CD1c-positive myeloid dendritic cell (primary cell): ENCODE results near the gene HIVEP3.

Experiments
- DNase-seq: peaks from one replicate; pipeline ENCODE4 v3.0.0-alpha.2; 2016; ENCODE audit errors: extremely low spot score

The HIVEP3 gene

GRCh38 chr1:41666981-41667631 lies 251.6 kb downstream of the HIVEP3 start:
- peak; percentile 38 for DNase-seq

DNA sequence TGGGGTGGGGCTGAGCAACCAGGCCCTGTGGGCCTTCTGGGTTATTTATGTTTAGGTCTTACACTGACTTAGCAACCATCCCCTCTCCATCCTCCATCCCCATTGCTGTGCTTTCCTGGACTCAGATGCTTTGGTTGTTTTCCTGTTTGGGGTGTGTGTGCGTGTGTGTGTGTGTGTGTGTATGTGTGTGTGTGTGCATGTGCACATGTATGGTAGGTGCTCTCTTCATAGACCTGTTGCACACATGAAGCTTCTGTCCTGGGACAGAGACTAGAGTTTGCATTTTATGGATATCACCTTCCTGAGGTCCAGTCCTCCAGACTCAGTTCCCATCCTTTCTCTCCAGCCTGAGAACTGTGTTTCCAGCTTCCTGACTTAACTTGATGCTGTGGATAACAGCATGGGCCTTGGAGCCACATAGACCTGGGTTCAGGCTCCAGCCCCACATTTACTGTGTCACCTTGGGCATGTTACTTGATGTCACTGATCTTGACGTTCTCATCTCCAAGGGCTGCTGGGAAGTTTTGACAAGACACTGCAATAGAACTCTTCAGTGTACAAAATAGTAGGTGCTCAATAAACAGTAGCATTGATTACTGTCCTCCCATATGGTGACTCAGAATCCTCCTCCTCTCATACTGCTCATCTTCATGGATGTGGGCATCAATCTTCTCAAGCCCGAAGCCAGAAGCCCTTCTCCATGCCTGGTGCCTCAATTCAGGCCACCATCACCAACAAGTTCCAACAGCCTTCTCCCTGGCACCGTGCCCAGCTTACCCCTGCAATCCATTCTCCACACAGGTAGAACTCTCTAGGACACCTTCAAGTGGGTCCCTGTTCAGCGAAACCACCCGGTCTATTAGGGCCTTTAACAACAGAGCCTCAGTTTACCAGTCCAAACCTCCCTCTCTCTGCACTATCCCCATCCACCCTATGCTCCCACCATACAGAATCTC lies 252.5 kb downstream of the HIVEP3 start:
- DNase-seq = no peak

DNA sequence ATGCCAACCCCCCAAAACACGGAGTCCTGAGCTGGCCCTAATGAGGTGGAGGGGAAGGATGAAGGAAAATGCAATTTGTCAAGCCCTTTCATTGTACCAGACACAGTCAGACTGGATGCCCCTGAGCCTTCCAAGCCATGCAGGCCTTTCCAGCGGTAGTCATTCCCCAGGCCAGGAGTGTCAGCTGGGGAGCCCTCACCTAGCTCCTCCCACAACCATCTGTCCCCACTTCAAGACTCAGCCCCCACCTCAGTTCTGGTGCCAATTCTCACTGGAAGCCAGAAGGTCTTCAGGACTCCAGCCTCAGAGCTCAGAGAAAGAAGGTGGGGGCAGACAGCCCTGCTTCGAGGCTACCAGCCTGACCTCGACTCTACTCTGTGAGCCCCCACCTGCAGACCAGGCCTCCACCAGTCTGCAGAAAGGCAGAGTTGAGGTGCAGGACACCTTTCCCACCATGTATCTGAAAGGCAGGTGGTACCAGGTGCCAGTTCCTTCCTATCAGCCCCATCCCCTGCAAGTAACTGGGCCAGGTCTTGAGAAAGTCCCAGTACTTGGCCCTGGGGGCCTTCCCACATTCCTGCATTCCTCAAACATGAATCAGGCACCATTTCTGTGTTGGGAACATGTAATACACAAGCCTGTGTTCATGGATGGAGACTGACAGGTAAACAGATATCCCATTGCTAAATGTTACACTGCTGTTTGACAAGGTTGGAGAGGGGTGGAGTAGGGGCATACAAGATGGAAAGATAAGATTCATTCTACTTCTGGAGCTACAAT lies 253.7 kb downstream of the HIVEP3 start:
- DNase-seq = no peak

DNA sequence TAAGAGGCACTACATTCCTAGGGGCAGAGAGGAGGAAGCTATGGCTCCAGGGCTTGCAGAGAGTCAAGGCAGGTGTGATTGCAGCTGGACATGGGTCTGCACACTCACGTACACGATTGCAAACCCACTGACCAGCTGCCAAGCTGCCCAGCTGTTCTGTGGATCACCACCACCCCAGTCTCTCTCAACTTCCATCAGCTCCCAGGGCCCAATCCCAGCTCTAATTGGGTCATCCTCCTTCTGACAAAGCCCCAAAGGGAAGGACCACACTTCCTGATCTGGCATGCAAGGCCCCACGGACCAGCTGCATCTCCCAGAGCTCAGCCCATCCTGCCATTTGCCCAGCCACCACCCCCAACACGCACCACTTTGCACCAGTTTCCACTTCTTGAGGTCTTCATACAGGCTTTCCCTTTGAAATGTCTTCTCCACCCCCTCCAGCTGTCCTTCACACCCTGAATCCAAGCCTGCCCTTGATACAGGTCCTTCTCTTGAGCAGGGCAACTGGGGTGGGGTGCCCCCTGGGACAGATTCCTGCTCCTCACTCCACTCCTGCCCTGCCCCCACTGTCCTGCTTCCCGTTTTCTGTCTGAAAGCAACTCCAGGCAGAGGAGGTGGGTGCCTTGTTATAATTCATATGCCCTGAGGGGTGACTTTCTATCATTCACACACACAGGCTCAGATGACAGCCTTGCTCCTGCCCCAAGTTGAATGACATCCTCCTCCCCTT lies 254.9 kb downstream of the HIVEP3 start:
- no peak for DNase-seq

DNA sequence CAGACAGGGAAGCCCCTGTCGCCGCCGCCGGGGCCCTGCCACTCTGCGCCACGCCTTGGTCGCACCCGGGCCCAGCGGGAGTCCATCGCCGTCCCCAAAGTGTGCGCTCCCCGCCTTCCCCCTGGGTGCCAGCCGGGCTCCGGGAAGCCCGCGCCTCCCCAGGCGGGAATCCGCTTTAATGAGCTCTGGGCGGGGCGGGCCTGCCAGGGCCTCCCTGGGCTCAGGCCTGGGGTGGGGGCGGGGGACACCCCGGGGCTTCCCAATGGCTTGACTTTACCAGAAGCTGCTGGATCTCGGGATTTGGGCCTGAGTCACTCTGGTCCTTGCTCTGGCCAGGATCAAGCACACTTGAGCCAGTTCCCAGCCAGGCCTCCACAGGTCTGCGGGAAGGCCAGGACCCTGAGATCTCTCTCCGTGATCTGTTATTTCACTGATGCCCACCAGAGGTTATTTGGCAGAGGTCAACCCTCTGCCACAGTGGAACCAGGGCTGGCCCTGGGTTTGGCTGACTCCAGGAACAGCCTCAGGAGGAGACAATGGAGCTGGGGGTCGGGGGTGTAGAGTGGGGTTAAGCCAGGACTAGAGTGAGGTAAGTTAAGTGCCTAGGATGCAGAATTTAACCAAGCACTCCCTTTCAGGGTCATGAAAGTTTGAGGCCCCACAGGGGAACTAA lies 255.8 kb downstream of the HIVEP3 start:
- DNase-seq = peak; percentile 59

GRCh38 chr1:41662061-41662764 lies 256.5 kb downstream of the HIVEP3 start:
- peak; percentile 91 for DNase-seq

DNA sequence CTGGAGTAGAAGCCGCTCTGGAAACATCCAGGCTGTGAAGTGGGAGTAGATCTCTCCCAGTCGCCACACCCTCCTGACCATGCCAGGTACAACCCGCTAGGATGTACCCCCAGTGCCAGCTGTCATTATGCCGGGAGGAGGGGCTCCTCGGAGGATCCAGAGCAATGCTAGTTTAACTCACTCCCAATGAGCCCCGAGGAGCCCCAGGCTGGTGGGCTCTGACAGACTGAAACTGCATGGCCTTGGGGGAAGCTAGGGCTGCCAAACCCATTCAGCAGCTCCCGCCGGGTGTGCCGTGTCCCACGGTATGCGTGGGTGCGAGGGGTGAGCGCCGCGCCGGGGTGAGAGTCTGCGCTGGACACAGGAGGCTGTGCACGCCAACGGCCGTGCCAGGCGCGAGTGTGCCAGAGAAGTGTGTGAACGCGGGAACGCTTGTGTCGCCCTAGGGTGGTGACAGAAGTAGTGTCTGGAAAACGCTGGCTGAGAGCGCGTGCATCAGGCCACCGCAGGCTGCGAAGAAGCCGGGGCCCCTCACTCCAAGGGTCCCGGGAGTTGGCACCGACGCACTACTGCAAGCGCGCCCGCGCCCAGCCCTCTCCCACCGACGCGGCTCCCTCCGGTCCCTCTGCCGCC lies 257.2 kb downstream of the HIVEP3 start:
- DNase-seq = peak; percentile 72

DNA sequence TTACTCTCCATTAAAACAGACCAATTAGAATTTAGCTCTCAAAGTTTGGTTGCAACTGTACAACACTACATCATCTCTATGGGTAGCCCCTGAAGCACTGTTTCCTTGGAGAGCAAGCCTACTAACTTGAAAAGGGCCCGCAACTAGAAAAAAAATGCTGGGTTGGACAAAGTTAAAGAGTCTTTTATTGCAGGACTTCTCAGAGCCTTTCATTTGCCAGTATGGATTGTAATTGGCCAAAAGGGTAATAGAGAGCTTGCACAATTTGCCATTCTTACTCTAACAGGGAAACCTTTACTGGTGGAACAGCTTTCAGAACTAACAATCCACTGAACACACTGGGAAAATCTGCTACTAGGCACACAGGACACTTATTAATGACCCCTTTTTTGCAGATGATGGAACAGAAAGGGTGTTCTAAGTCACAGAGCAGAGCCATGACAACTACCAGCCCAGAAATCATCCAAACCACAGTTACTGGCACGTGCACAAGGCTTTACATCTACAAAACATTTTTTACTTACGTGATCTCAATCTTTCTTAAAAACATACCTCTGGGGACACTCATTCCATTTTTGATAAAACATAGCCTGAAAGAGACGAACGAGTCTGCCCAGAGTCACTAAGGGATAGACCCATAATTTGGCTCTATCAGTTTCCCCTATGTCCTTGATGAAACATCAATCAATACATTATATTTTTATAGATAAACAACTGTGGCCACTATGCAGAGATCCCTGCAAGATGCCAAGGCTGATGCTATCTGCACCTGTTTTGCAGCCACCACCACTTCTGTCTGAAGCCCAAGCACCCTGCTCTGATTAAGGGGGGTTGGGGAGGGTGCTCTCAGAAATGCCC lies 257.9 kb downstream of the HIVEP3 start:
- DNase-seq = no peak

DNA sequence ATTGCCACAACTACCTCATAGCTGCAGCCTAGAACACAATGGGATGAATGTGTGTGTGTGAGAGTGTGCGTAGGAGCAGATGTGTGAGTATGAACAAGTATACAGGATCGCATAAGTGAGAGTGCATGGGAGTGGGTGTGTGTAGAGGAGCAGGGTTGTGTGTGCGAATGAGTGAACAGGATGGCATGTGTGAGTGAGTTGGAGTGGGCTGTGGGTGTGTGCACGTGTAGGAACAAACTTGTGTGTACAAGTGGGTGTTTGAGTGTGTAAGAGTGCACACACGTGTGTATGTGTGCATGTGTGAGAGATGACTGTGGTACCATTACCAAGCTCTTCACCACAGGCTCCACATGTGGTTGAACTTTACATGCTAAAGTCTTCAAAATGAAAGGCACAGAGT lies 258.8 kb downstream of the HIVEP3 start:
- no peak for DNase-seq

DNA sequence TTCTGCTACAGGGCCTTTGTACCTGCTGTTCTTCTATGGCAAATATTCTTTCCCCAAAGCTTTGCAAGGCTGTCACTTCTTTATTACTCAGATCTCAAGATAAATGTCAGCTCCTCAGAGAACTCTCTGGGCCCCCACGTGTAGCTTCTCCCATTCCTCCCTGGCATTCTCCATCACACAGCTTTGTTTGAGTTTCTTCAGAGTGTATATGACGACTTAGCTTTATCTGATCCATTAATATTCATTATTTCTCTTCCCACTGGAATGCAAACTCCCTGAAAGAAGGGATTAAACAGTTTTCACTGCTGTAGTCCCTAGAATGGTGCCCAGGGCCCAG lies 259.6 kb downstream of the HIVEP3 start:
- DNase-seq = no peak

- peak; percentile 88 for DNase-seq
Observed at GRCh38 chr1:41658431-41659158, 260.1 kb downstream of the HIVEP3 start.

DNA sequence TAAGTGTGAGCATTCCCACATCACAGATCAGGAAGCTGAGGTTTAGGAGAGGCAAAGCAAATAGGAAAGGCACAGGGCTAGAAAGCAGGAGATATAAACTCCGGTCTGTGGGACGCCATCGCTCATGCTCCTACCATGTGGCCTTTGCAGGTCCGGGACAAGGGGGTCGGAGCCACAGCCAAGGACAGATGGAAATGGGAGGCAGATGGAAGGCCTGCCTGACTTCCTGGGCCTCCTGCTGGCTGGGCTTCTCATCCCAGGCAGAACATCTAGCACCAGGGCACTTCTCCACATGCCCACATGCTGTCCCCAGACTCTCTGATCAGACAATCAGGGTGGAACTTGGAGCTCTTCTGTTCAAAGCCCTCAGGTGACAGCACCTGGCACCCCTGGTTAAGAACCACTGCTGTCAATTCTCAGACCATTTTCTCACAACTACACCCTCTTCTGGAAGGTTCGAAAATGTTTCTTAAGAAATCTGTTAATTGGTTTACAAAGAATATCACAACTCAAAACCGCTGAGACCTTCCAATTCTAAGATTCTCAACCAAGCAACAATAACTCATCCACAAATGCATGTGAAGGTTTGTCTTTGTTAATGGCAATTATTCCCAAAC lies 260.9 kb downstream of the HIVEP3 start:
- DNase-seq = no peak

GRCh38 chr1:41656825-41657500 lies 261.8 kb downstream of the HIVEP3 start:
- peak; percentile 43 for DNase-seq

DNA sequence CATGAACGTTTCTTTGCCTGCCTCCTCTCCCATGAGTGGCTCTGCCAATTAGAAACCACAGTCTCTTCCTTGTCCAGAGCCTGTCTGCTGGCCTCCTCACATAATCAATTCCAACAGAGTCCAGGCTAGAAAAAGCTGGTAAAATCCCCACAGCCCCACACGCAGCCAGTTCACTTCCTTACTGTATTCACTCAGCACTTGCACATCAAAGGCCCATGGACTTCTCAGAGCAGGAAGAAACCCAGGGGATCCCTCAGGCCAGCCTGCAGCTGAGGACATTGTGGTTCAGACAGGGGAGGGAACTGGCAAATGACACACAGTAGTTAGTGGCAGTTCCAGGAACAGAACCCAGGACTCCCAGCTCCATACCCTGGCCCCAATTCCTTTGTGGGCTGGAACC lies 262.7 kb downstream of the HIVEP3 start:
- DNase-seq = peak; percentile 65

DNA sequence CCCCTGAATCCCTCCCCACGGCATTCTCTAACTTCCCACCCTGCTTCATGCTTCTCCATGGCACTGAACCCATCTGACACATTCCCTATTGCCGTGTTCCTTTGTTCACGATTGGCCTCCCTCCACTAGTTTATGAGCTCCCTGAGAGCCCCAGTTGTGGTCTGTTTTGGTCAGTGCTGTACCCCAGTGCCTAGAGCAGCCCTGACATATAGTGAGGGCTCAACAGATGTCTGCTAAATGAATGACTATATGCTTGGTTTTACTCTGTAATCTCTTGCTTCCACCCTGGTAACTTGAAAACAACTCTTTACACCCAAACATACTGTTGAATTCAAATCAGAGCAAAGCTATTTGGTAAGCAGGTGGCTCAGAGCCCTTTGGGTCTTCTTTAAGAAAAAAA lies 263.1 kb downstream of the HIVEP3 start:
- DNase-seq = no peak

- DNase-seq = no peak
Observed at GRCh38 chr1:41653574-41653973, 265.1 kb downstream of the HIVEP3 start.
